A673 (cell line): ENCODE data around the gene SOX15. TPM values are rescaled to one million over a fixed set of nuclear protein-coding genes. Genes with fewer than 3 reads are reported as not detected.

Experiments
- BruUV-seq: library from RNA; stranded (reverse); fragments of 400-500 nt; replicated peaks from 2 replicates; lab custom pipeline; 2021; lab: Mats Ljungman, UMichigan
- CTCF ChIA-PET: fragments of 300-600 bp; sonication (Branson Sonifier 250); formaldehyde crosslinking; loops from one replicate; lab custom pipeline; 2022; ENCODE audit warnings: antibody characterized with exemption; lab: Charles Lee
- POLR2A ChIA-PET: fragments of 300-600 bp; sonication (Branson Sonifier 250); formaldehyde crosslinking; loops from one replicate; lab custom pipeline; 2022; ENCODE audit warnings: antibody characterized with exemption; ENCODE audit not compliant: low non-redundant PET; lab: Charles Lee
- DNase-seq: peaks from one replicate; pipeline ENCODE4 v3.0.0-alpha.2; 2015; ENCODE audit warnings: low spot score
- H3K27ac ChIP-seq: fragments of 200-600 bp; sonication (generic); 2 replicates; pipeline ENCODE4 v1.5.1; 2016; ENCODE audit warnings: mixed run types, low read depth, mild to moderate bottlenecking, mixed read lengths, antibody characterized with exemption, low read length; ENCODE audit not compliant: poor library complexity, severe bottlenecking
- H3K27me3 ChIP-seq: fragments of 200-600 bp; sonication (generic); replicated peaks from 2 replicates; pipeline ENCODE4 v1.6.1; 2017; ENCODE audit warnings: mixed run types, low read depth, mild to moderate bottlenecking, mixed read lengths, antibody characterized with exemption, low read length; ENCODE audit not compliant: insufficient read depth, poor library complexity
- H3K36me3 ChIP-seq: fragments of 200-600 bp; sonication (generic); 2 replicates; pipeline ENCODE4 v1.6.1; 2016; ENCODE audit warnings: mixed run types, mild to moderate bottlenecking, mixed read lengths, antibody characterized with exemption, low read length; ENCODE audit not compliant: insufficient read depth, poor library complexity, severe bottlenecking
- H3K4me1 ChIP-seq: fragments of 200-600 bp; sonication (generic); 2 replicates; pipeline ENCODE4 v1.6.1; 2017; ENCODE audit warnings: mixed run types, mild to moderate bottlenecking, mixed read lengths, antibody characterized with exemption, low read length; ENCODE audit not compliant: insufficient read depth, poor library complexity, severe bottlenecking
- H3K4me3 ChIP-seq: fragments of 200-600 bp; sonication (generic); 2 replicates; pipeline ENCODE4 v1.5.1; 2016; ENCODE audit warnings: low read depth, mixed run types, mild to moderate bottlenecking, mixed read lengths, low read length; ENCODE audit not compliant: poor library complexity, severe bottlenecking
- H3K9me3 ChIP-seq: fragments of 200-600 bp; sonication (generic); 2 replicates; pipeline ENCODE4 v1.6.1; 2016; ENCODE audit warnings: mixed run types, low read depth, mild to moderate bottlenecking, mixed read lengths, antibody characterized with exemption, low read length; ENCODE audit not compliant: poor library complexity, severe bottlenecking
- CTCF ChIP-seq: fragments of 300-800, 200-600 bp; sonication (generic); conservative IDR thresholded peaks from 2 replicates; pipeline ENCODE4 v1.5.1; 2017; ENCODE audit warnings: low read depth, mild to moderate bottlenecking, antibody characterized with exemption, low read length, moderate library complexity, mixed read lengths
- EZH2 ChIP-seq: fragments of 200-600 bp; sonication (generic); IDR thresholded peaks from 2 replicates; pipeline ENCODE4 v1.6.1; 2017; ENCODE audit warnings: borderline replicate concordance, low read depth, mild to moderate bottlenecking, mixed read lengths, antibody characterized with exemption, low read length; ENCODE audit not compliant: poor library complexity, severe bottlenecking
- intact Hi-C: fragments of 100-400 bp; cut with micrococcal nuclease; formaldehyde crosslinking; loops from one replicate; pipeline ENCODE4 v1.10.0; 2022; ENCODE audit not compliant: unreplicated experiment
- total RNA-seq: library from RNA; stranded (reverse); gene quantifications from 2 replicates; pipeline ENCODE4 v1.2.3, GENCODE V29; 2021

SOX15 gene
- total RNA-seq, 1 experiment from 2014 or later: 1.3 TPM

- no peaks in the 10 kb centered on the region for H3K27me3 ChIP-seq
- no peaks in the 10 kb centered on the region for H3K36me3 ChIP-seq
- no peaks in the 10 kb centered on the region for H3K4me1 ChIP-seq
- ChIA-PET POLR2A (interaction anchor here (1.1 kb wide), 1 partner anchor 35 kb away, joined by 4 read pairs; the partner anchor contains the start of gene MPDU1), CTCF (interaction anchor here (0.5 kb wide), 1 partner anchor 473 kb away, joined by 11 read pairs; no protein-coding TSS in a partner anchor)
- H3K4me3 ChIP-seq: no peak overlapping the region
- TF ChIP-seq CTCF (no peak), EZH2 (no peak)
- H3K9me3 ChIP-seq: no peaks in the 10 kb centered on the region
- H3K27ac ChIP-seq: no peak overlapping the region
- DNase-seq: no peak
- BruUV-seq: no TSS peak
- intact Hi-C loops: no loop called here
Observed at GRCh38 chr17:7618608-7619007, 28.7 kb upstream of the SOX15 start.

GRCh38 chr17:7615265-7615747 is 25.4 kb upstream of the SOX15 start:
- DNase-seq: no peak
- H3K27ac ChIP-seq: peak overlapping the region; percentile 55
- no peaks in the 10 kb centered on the region for H3K9me3 ChIP-seq
- ChIA-PET POLR2A (interaction anchor here (0.6 to 1.0 kb wide), 2 partner anchors 10 to 72 kb away, joined by 3 read pairs; partner anchors contain the start of gene TP53), CTCF (interaction anchor here (0.6 to 2.6 kb wide), 4 partner anchors 13 to 188 kb away, joined by 3 to 18 read pairs (median 4); partner anchors contain the start of genes SAT2, TP53 and WRAP53)
- H3K27me3 ChIP-seq: no peaks in the 10 kb centered on the region
- peaks cover 11% of the 10 kb centered on the region for H3K36me3 ChIP-seq
- H3K4me3 ChIP-seq: peak overlapping the region; percentile 92
- intact Hi-C loops: no loop called here
- BruUV-seq: no TSS peak
- TF ChIP-seq CTCF (no peak), EZH2 (no peak)
- peaks cover 20% of the 10 kb centered on the region for H3K4me1 ChIP-seq

- ChIA-PET CTCF (interaction anchor here (0.5 to 2.6 kb wide), 4 partner anchors 13 to 1125 kb away, joined by 4 to 18 read pairs (median 6); partner anchors contain the start of genes SAT2, TP53 and WRAP53), POLR2A (interaction anchor here (0.6 to 1.0 kb wide), 3 partner anchors 41 to 772 kb away, joined by 3 read pairs; partner anchors contain the start of gene TP53)
- BruUV-seq: no TSS peak
- DNase-seq: peak; percentile 100
- peaks cover 20% of the 10 kb centered on the region for H3K4me1 ChIP-seq
- H3K9me3 ChIP-seq: no peaks in the 10 kb centered on the region
- H3K4me3 ChIP-seq: peak within 1 kb of the TSS; percentile 92
- no peak for TF ChIP-seq EZH2
- peak; percentile 65 for TF ChIP-seq CTCF
- H3K36me3 ChIP-seq: peaks cover 11% of the 10 kb centered on the region
- intact Hi-C loops: no loop called here
- H3K27ac ChIP-seq: peak within 1 kb of the TSS; percentile 91
- no peaks in the 10 kb centered on the region for H3K27me3 ChIP-seq
Observed at GRCh38 chr17:7614425-7615264, 24.8 kb upstream of the SOX15 start, which contains the start of gene FXR2. TSS of gene FXR2 (minus strand) at chr17:7614897. CDS start at chr17:7614532, 365 bp downstream.
